ENCODE data around the gene GAS6.

The GAS6 gene

GRCh38 chr13:113775451-113776145 lies 88.3 kb downstream of the GAS6 start:
- Histone ChIP-seq H3K27ac (ENCODE audit: low read depth, low read length) (no peak overlapping the region), H3K9me3 (ENCODE audit: low read length) (no peaks in the 10 kb centered on the region), H3K4me3 (ENCODE audit: low read depth in 1 of 2, low read length in 2 of 2) (no peak overlapping the region), H3K4me1 (ENCODE audit: insufficient read depth, low read length) (no peaks in the 10 kb centered on the region), H3K27me3 (ENCODE audit: control insufficient read depth in 1 of 2, insufficient read depth in 2 of 2, low read length in 2 of 2) (peaks cover 7 to 29% of the 10 kb centered on the region in 2 donors), H3K9ac (ENCODE audit: low read length) (no peak overlapping the region), H3K36me3 (ENCODE audit: insufficient read depth, low read length) (no peaks in the 10 kb centered on the region)

GRCh38 chr13:113774177-113775107 lies 89.4 kb downstream of the GAS6 start:
- no peaks in the 10 kb centered on the region for H3K9me3 ChIP-seq (ENCODE audit: low read length)
- H3K9ac ChIP-seq (ENCODE audit: low read length), result no peak overlapping the region
- H3K36me3 ChIP-seq (ENCODE audit: insufficient read depth, low read length), result no peaks in the 10 kb centered on the region
- H3K4me1 ChIP-seq (ENCODE audit: insufficient read depth, low read length), result no peaks in the 10 kb centered on the region
- H3K27ac ChIP-seq (ENCODE audit: low read depth, low read length), result no peak overlapping the region
- H3K4me3 ChIP-seq (ENCODE audit: low read depth in 1 of 2, low read length in 2 of 2), result no peak overlapping the region
- H3K27me3 ChIP-seq (ENCODE audit: control insufficient read depth in 1 of 2, insufficient read depth in 2 of 2, low read length in 2 of 2), result peaks cover 7 to 29% of the 10 kb centered on the region in 2 donors

- H3K27ac ChIP-seq (ENCODE audit: low read depth, low read length), result no peak overlapping the region
- peaks cover 0 to 16% of the 10 kb centered on the region in 2 donors for H3K27me3 ChIP-seq (ENCODE audit: control insufficient read depth in 1 of 2, insufficient read depth in 2 of 2, low read length in 2 of 2)
- H3K9me3 ChIP-seq (ENCODE audit: low read length), result no peaks in the 10 kb centered on the region
- H3K4me1 ChIP-seq (ENCODE audit: insufficient read depth, low read length), result no peaks in the 10 kb centered on the region
- no peak overlapping the region for H3K4me3 ChIP-seq (ENCODE audit: low read depth in 1 of 2, low read length in 2 of 2)
- H3K36me3 ChIP-seq (ENCODE audit: insufficient read depth, low read length), result no peaks in the 10 kb centered on the region
- no peak overlapping the region for H3K9ac ChIP-seq (ENCODE audit: low read length)
Observed at GRCh38 chr13:113771709-113772331, 92.1 kb downstream of the GAS6 start.

DNA sequence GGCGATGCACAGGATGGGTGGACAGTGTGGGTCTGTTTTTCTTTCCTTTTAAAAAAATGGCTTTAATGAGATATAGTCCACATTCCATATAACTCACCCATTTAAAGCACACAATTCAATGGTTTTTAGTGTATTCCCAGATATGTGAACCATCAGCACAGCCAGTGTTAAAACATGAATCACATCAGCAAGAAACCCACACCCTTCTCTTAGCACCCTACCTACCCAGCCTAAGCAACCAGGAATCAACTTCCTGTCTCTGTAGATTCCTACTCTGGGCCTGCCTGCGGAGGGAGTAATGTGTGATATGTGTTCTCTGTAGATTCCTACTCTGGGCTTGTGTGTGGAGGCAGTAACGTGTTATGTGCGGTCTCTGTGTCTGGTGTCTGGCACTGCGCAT lies 92.9 kb downstream of the GAS6 start:
- Histone ChIP-seq H3K9me3 (ENCODE audit: low read length) (no peaks in the 10 kb centered on the region), H3K27me3 (ENCODE audit: control insufficient read depth in 1 of 2, insufficient read depth in 2 of 2, low read length in 2 of 2) (peaks cover 0 to 8% of the 10 kb centered on the region in 2 donors), H3K36me3 (ENCODE audit: insufficient read depth, low read length) (no peaks in the 10 kb centered on the region), H3K4me3 (ENCODE audit: low read depth in 1 of 2, low read length in 2 of 2) (no peak overlapping the region), H3K9ac (ENCODE audit: low read length) (no peak overlapping the region), H3K4me1 (ENCODE audit: insufficient read depth, low read length) (no peaks in the 10 kb centered on the region), H3K27ac (ENCODE audit: low read depth, low read length) (no peak overlapping the region)
